ENCODE results near the gene KLHL2.
"Not testable (repeated sequence)": the region's sequence is repeated elsewhere in the genome, so short reads cannot be mapped to it uniquely, and the experiment has no call there.

KLHL2 gene

DNA sequence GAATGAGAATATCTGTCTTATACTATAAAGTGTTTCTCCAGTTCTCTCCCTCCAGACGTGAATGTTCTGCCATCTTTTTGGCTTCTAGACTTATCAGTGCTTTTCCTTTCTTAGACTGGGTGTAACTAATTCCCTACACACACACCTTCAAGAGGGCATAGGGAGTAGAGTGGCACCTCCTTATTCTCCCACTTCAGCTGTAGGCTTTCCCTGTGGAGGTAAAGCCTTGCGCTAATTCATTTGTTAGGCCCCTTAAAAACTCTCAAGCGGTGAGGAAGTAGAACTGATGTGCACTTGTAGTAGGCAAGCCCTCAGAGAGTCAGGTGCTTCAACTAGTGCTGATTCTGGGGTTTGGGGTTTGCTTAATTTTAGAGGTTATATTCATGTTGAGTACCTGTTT, 10.0 kb downstream of the KLHL2 start:
- H3K27ac ChIP-seq = no peak overlapping the region
- no peaks in the 10 kb centered on the region for H3K27me3 ChIP-seq (ENCODE audit: insufficient read depth, low read depth)
- no peak overlapping the region for H3K4me3 ChIP-seq (IDR thresholded peaks at IDR 0.05; ENCODE audit: insufficient read depth, low read depth, low read length)
- no peak overlapping the region for H3K9ac ChIP-seq
- H3K36me3 ChIP-seq (ENCODE audit: insufficient read depth) = no peaks in the 10 kb centered on the region
- no peaks in the 10 kb centered on the region; the same call in 1 of the 2 replicates for H4K20me1 ChIP-seq (ENCODE audit: insufficient read depth)
- H3K4me1 ChIP-seq (ENCODE audit: low read depth, poor library complexity, severe bottlenecking) = peaks cover 16% of the 10 kb centered on the region
- H3K4me2 ChIP-seq = no peak overlapping the region
- TF ChIP-seq, protein P1, sequence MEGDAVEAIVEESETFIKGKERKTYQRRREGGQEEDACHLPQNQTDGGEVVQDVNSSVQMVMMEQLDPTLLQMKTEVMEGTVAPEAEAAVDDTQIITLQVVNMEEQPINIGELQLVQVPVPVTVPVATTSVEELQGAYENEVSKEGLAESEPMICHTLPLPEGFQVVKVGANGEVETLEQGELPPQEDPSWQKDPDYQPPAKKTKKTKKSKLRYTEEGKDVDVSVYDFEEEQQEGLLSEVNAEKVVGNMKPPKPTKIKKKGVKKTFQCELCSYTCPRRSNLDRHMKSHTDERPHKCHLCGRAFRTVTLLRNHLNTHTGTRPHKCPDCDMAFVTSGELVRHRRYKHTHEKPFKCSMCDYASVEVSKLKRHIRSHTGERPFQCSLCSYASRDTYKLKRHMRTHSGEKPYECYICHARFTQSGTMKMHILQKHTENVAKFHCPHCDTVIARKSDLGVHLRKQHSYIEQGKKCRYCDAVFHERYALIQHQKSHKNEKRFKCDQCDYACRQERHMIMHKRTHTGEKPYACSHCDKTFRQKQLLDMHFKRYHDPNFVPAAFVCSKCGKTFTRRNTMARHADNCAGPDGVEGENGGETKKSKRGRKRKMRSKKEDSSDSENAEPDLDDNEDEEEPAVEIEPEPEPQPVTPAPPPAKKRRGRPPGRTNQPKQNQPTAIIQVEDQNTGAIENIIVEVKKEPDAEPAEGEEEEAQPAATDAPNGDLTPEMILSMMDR (conservative IDR thresholded peaks at IDR 0.05; ENCODE audit: low read depth, low read length) = no peak
- H3K79me2 ChIP-seq (ENCODE audit: insufficient read depth, low read depth) = no peaks in the 10 kb centered on the region
- no peak overlapping the region for H2AFZ ChIP-seq (ENCODE audit: low read depth)

DNA sequence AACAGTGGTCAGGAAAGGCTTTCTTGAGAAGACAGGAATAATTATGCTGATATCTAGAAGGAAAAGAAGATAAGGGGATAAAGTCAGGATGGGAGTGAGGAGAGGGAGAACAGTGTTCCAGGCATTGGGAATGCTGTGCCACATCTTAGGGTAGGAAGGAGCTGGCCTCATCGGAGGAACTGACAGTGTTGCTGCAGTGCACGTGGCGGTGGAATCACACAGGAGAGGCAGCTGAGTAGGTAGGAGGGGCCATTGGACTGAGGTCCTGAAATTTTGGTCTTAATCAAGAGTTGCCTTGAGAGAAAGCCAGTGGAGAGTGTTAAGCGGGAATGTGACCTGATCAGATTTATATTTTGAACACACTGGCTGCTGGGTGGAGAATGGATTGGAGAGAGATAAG, 13.9 kb downstream of the KLHL2 start:
- not testable (repeated sequence) for H3K4me3 ChIP-seq (IDR thresholded peaks at IDR 0.05; ENCODE audit: insufficient read depth, low read depth, low read length); H3K4me2 ChIP-seq; H3K4me1 ChIP-seq (ENCODE audit: low read depth, poor library complexity, severe bottlenecking); H3K27me3 ChIP-seq (ENCODE audit: insufficient read depth, low read depth); H3K79me2 ChIP-seq (ENCODE audit: insufficient read depth, low read depth); H2AFZ ChIP-seq (ENCODE audit: low read depth); H4K20me1 ChIP-seq (ENCODE audit: insufficient read depth); H3K9ac ChIP-seq; H3K36me3 ChIP-seq (ENCODE audit: insufficient read depth); H3K27ac ChIP-seq

DNA sequence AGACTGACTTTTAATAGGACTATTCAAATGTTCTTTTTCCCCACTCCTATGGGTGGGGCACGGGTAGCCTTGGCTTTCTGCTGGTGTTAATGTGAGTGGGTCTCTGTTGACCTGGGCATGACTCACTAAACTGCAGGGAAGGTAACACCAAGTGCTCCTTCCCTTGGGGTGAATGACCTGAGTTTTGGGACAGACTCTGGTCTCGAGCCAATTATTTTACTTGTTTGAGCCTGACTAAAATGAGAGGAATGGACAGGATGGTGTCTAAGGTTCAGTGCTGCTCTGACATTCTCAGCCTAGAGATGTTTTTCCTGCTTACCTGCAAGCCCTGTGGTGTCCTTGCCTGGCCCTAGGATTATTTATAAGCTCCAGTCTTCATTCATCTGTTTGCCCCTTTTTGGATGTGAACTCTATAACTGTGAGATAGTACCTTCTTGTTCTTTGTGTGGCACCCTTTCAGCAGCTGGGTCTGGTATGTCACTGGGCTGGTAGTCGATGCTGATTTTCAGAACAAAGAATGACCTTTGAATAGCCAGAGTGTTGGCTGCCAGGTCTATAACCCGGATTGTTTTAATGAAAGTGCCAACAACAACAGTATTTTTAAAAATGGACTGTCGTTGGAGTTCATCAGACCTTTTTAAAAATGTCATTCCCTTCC, 14.8 kb downstream of the KLHL2 start:
- not testable (repeated sequence) for H3K4me2 ChIP-seq; H3K4me3 ChIP-seq (IDR thresholded peaks at IDR 0.05; ENCODE audit: insufficient read depth, low read depth, low read length); H3K9ac ChIP-seq

DNA sequence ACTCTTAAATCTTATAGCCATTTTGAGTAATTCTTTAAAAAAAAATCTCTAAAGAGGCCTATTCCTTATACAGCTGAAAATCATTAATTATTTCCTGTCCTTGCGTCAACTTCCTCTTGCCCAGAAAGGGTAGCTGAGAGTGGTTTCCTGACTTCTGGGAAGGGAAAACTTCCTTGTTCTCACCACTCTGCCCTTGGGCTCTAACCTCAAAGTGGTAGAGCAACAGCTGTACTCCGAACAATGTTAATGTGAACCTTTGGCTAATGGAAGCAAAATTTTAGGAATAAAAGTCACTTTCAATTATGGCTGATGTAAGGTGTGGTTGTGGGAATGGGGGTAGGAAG, 15.3 kb downstream of the KLHL2 start:
- H3K27me3 ChIP-seq (ENCODE audit: insufficient read depth, low read depth) = no peaks in the 10 kb centered on the region
- H3K79me2 ChIP-seq (ENCODE audit: insufficient read depth, low read depth) = no peaks in the 10 kb centered on the region
- H2AFZ ChIP-seq (ENCODE audit: low read depth) = no peak overlapping the region
- no peaks in the 10 kb centered on the region for H3K36me3 ChIP-seq (ENCODE audit: insufficient read depth)
- no peak overlapping the region for H3K4me2 ChIP-seq
- no peaks in the 10 kb centered on the region for H4K20me1 ChIP-seq (ENCODE audit: insufficient read depth)
- no peaks in the 10 kb centered on the region for H3K4me1 ChIP-seq (ENCODE audit: low read depth, poor library complexity, severe bottlenecking)
- TF ChIP-seq, protein P1 (conservative IDR thresholded peaks at IDR 0.05; ENCODE audit: low read depth, low read length) = no peak
- H3K9ac ChIP-seq = no peak overlapping the region
- no peak overlapping the region for H3K4me3 ChIP-seq (IDR thresholded peaks at IDR 0.05; ENCODE audit: insufficient read depth, low read depth, low read length)
- no peak overlapping the region for H3K27ac ChIP-seq

More for the DNA sequence above, 14.8 kb downstream of the KLHL2 start:
- not testable (repeated sequence) for H3K27me3 ChIP-seq (ENCODE audit: insufficient read depth, low read depth); H3K36me3 ChIP-seq (ENCODE audit: insufficient read depth); H3K27ac ChIP-seq; H2AFZ ChIP-seq (ENCODE audit: low read depth); H4K20me1 ChIP-seq (ENCODE audit: insufficient read depth); H3K79me2 ChIP-seq (ENCODE audit: insufficient read depth, low read depth); H3K4me1 ChIP-seq (ENCODE audit: low read depth, poor library complexity, severe bottlenecking)

DNA sequence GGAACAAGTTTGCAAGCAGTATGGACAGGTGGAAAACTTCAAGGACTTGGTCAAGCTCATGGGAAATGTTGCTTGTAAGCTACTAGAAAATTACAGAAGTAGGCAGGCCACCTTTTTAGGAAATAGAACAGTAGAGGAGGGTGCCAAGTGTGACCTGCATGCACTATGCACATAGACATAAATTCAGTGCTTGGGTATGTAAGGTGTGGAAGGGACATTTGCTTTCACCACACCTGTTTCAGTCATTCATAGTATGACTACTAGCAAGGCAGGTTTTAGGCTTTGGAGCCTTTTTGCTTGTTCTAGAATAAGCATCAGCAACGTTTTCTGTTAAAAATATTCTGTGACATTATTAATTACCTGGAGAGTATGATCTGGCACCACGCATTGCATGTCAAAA, 20.0 kb downstream of the KLHL2 start:
- H3K36me3 ChIP-seq (ENCODE audit: insufficient read depth); H3K79me2 ChIP-seq (ENCODE audit: insufficient read depth, low read depth); H3K27ac ChIP-seq; H3K27me3 ChIP-seq (ENCODE audit: insufficient read depth, low read depth); H4K20me1 ChIP-seq (ENCODE audit: insufficient read depth); H3K4me1 ChIP-seq (ENCODE audit: low read depth, poor library complexity, severe bottlenecking); H3K4me3 ChIP-seq (IDR thresholded peaks at IDR 0.05; ENCODE audit: insufficient read depth, low read depth, low read length); H3K4me2 ChIP-seq; H2AFZ ChIP-seq (ENCODE audit: low read depth); H3K9ac ChIP-seq: not testable (repeated sequence)

DNA sequence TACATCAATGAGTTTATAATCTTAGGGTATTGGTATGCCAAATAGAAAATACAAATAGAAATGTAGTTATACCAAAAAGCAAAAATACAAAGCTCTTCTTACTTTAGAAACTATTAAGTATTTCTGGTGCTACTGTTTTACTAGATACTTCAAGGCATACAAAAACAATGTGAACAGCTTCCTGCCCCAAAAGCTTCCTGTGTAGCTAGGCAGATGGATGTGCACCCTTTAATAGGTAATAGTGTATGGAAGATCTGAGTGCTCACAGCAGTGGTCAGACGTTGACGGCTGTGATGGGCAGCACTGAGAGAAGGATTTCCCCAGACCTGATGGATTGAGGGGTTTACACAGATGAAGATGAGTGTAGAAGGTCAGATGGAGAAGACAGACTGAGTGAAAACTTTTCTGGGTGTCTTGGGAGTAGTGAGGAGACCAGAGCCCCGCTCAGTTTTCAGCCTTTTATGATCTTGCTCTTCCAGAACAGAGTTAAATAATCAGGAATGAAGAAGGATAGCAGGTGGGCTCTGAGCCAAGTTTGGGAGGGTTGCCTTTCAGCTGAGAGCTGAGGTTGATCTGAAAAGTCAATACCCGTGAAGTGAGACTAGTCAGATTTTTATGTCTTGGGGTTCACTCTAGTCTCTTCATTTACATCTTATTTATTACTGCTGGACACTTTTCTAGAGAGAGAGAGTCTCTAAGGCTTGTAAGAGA, 22.3 kb downstream of the KLHL2 start:
- H2AFZ ChIP-seq (ENCODE audit: low read depth); H3K9ac ChIP-seq; H3K79me2 ChIP-seq (ENCODE audit: insufficient read depth, low read depth); H3K4me3 ChIP-seq (IDR thresholded peaks at IDR 0.05; ENCODE audit: insufficient read depth, low read depth, low read length); H3K27ac ChIP-seq; H3K27me3 ChIP-seq (ENCODE audit: insufficient read depth, low read depth); H4K20me1 ChIP-seq (ENCODE audit: insufficient read depth); H3K4me1 ChIP-seq (ENCODE audit: low read depth, poor library complexity, severe bottlenecking); H3K36me3 ChIP-seq (ENCODE audit: insufficient read depth); H3K4me2 ChIP-seq: not testable (repeated sequence)

DNA sequence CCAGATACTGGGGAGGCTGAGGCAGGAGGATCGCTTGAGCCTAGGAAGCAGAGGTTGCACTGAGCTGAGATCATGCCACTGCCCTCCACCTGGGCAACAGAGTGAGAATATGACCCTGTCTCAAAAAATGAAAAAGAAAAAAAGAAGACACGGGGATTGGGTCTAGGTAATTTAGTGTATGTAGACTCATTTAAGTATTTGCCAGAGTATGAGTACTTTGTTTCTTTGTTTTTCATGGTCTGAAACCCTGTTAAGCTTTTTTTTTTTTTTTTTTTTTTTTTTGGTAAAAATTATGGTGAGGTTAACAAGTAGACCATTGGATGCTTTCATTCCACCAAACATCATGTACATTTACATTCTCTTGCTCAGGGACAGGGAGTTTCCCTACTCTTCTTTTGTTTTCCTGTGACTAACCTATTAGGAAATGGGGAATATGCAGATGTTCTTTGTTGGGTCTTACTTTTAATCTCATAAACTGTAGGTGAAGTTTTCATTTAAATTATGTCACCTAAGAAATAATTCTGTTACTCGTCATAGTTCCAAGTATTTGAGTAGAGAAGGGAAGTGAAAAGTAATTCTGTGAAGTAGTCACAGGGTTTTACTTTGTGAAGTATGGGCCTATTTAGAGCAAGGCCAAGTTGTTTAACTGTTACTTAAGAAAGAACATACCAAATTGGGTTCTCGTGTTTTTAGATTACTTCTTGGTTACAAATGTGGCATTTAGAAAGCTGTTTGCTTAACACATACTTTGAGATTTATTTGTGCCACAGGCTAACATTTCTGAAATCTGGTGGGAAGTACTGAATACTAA, 25.5 kb downstream of the KLHL2 start:
- H3K27ac ChIP-seq; H4K20me1 ChIP-seq (ENCODE audit: insufficient read depth); H3K36me3 ChIP-seq (ENCODE audit: insufficient read depth); H3K9ac ChIP-seq; H3K4me1 ChIP-seq (ENCODE audit: low read depth, poor library complexity, severe bottlenecking); H3K27me3 ChIP-seq (ENCODE audit: insufficient read depth, low read depth); H3K4me3 ChIP-seq (IDR thresholded peaks at IDR 0.05; ENCODE audit: insufficient read depth, low read depth, low read length); H2AFZ ChIP-seq (ENCODE audit: low read depth); H3K4me2 ChIP-seq; H3K79me2 ChIP-seq (ENCODE audit: insufficient read depth, low read depth): not testable (repeated sequence)
